Bronchial smooth muscle cell (primary cell): ENCODE results near the gene SMG6. TPM values are rescaled to one million over a fixed set of nuclear protein-coding genes. Genes with fewer than 3 reads are reported as not detected.

ENCODE experiments used
- total RNA-seq: library from RNA; depleted of rRNA; stranded (reverse); fragments of >200 nt; gene quantifications from 2 replicates; pipeline ENCODE4 v1.2.1, GENCODE V29; 2014

SMG6 gene
- total RNA-seq: 32.0 and 33.2 TPM in 2 replicates

DNA sequence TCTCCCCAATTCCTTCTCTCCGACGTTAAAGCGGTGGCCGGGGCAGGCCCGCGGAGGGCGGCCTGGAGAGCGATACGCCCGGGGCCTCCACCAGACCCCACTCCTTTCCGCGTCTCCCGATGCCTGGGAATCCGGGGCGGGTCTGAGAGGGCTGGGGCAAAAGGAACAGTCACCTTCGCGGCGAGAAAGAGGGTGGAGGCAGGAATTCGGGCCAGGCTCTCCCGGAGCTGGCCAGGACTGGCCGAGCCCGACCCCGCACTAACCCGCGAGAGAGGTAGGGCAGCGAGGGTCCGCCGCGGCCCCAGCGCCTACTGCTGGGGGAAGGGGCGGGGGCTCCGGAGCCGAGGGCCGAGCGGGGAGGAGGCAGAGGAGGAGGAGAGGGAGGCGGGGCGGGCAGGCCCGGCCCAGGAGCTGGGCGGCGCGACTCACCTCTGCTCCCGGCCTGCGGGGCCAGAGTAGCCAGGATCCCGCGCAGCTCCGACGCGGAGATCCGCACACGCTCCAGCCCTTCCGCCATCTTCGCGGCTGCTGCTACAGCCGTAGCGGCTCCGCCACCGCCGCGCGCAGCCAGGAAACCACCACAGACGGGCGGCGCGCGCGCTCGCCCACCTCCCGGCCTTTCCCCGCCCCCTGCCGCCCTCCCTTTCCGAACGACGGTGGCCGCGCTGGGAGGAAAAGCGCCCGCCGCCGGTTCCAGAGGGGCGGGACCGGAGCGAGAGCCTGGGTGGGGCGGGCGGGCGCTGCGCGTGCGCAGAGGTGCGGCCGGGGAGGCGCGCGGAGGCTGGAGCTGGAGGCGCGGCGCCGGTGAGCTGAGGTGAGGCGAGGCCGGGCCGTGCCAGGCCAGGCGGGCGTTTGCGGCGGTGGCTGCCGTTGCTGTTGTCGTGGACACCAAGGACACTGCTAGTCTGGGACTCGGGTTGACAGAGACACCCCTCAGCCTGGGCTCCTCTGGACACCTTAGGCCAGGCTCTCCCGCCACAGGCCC is at the start of gene SMG6, which contains the start of gene SRR:
SMG6 (minus strand) TSS at position 582 of the 985 bp plus-strand sequence; CDS start at position 517, 65 bp downstream.
SRR (plus strand) TSS at position 747 of the 985 bp plus-strand sequence. CDS start 11,611 bp downstream, outside the sequence.

DNA sequence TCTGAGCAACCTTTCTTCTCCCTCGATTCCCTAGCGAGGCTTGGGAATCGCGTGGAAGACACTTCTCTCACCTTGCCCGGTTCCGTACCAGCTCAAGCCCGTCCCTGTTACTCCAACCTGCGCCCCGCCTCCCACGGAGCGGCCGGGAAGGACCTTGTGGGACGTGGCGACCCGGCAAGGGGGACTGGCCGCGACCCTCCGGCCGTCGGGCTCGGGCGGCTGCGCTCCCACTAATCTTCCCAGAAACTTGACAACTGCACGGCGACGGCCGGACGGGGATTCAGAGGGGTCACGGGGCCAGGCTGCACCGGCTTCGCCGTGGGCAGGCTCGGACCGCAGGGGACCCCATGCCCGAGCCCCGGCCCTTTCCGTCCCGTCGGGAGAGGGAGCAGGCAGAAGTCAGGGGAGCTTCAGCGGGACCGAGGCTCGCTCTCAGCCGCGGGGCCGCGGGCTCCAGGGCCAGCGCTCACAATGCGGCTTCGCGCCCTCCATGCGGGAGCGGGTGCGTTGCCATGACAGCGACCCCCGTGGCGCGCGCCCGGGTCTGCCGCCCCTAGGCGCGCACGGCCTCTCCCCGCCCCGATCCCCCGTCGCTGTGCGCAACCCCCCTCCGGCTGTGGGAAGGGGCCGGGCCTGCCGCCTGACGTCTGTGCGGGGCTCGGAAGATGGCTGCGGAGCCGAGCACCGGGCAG is 33.4 kb upstream of the SMG6 start, which contains the start of gene SGSM2:
SGSM2 (plus strand) TSS at position 650 of the 692 bp plus-strand sequence. CDS start 188 bp downstream, outside the sequence.

DNA sequence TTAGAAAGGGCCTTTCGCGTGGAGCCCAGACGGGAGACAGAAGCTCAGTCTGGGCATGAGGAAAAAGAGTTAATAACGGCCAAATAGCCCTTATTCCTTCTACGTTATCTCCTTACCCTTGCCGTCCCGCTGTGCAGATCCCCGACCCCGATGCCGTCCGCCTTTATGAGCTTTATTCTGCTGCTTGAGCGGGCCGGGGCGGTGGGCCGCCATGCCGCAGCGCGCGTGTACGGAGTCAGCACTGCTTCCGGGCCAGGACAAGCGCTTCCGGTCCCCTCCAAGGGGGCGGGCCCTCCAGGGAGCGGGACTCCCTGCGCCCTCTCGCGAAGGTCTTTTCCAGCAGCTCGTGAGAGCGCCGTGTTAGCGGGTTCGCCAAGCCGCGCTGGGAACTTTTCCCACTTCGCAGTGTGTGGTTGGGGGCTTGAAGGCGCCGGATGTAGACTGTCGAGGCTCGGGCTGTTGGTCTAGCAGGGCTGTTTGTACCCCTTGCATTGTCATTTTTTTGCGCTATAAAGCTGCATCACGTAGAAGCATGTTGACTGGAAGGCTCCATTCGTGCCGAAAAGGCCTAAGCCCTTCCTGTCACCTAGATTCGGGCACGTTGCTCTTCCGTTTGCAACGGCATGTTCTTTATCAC is 32.7 kb upstream of the SMG6 start, which contains the start of gene TSR1:
TSR1 (minus strand) TSS at position 243 of the 637 bp plus-strand sequence; CDS start at position 213, 30 bp downstream.

DNA sequence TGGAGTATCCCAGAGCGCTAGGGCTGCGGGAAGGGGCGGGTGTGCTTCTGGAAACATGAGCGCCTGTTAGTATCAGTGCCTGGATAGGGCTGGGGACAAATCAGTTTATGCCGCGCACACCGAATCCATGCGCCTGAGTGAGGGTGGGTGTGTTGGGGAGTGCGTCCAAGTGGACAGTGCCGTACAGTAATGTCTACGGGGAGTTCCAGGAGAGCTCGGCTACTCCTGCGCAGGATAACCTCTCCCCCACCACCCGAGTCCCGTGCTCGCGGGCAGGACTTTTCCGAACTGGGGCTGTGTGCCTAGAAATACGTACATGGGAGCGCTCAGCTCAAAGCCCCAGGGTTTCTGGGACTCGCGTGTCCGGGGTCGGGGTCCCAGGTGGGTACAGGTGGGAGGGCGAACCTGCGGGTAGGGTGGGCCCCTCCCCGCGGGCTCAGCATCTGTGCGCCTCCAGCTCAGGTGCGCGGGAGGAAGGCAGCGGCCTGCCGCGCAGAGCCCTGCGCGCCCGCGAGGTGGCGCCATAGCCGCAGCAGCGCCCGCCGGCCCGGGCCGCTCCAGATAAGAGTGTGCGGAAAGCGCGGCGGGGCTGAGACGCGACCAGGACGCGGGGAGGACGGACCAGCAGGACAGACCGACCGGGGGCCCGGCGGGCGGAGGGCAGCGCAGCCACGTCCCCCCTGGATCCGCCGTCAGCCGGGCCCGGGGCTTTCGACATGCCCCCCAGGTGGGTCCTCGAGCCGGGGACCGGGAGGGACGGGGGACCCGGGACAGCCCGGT is 248.9 kb downstream of the SMG6 start, which contains the start of gene HIC1:
HIC1 (plus strand) TSS at position 592 of the 780 bp plus-strand sequence. CDS start 1,588 bp downstream, outside the sequence.

DNA sequence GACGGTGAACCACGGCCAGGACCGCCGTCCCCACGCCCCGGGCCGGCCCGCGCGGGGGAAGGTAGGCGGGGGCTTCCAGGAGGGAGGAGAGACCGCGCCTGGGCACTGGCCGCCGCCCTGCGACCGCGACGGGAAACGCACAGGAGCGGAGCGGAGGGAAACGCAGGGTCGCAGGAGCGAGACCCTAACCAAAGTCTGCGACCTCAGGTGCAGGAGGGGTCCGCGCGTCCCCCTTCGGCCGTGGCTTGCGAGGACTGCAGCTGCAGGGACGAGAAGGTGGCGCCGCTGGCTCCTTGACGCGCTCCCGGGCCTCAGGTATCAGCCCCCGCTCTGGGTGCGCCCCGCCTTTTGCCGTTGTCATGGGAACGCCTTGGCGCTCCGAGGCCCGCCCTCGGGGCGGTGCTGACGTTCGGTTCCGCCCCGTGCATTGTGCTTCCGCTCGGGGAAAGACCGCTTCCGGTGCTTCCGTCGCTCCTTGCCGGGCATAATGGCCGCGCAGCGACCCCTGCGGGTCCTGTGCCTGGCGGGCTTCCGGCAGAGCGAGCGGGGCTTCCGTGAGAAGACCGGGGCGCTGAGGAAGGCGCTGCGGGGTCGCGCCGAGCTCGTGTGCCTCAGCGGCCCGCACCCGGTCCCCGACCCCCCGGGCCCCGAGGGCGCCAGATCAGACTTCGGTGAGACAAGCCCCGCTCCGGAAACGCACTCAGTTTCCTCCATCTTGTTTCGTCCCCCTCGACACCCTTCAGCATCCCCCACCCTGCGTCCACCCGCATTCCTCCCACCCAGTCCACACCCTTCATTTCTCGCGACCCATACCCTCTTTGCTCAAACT is 261.8 kb downstream of the SMG6 start, which contains the start of gene OVCA2:
OVCA2 (plus strand) TSS at position 462 of the 829 bp plus-strand sequence; CDS start at position 488, 26 bp downstream.

DNA sequence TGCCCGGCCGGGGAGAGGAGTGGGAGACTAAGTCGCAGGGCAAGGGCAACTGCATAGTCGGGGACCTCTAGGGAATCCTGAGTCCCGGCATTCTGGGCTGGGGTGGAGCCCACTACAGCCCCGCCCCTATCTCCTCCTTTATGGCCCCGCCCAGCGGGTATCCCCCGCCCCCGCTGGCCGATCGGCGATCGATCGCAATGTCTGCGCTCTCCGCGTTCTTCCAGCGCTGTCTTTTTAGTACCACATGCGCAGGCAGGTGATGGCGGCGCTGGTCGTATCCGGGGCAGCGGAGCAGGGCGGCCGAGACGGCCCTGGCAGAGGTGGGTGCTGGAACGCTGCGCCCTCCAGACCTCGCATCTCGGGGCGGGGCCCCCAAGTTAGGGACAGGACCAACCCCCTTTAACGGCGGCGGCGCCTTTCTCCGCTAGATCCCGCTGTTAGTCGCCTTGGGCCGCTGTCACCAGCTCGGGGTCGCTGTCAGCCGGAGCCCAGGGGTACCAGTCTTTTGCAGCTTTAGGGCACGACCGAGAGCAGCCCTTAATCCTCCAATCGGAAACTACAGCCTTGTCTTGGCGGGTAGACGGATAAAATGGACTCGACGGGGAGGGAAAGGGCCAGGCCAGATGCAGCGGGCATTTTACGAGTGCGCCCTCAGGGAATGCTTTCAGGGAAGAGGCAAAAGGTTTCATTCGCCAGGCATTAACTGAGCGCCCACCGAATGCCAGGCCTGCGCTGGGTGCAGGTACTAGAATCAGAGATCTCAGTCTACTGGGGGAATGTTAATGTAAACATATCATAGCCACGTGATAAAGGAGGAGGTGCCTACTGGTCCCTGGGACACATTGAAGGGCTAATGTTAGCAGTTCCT is 273.4 kb downstream of the SMG6 start, which contains the start of gene DPH1:
DPH1 (plus strand) TSS at position 243 of the 868 bp plus-strand sequence; CDS start at position 260, 17 bp downstream.

DNA sequence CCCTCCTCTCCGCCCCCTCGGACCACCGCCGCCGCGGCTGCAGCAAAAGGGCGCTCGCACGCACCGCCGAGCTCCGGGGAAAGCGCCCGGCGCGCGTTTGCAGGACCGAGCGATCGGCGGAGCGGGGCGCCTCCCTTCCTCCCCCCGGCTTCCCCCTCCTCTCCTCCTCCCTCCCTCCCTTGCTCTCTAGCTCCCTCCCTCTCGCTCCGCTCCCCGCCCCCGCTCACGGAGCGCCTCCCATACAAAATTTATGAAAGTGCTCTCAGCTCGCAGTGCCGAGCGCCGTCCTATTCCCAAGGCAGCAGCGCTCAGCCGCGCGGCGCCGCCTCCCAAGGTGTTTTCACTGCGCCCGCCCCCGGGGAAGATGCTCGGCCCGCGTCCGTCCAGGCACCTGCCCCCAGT is 278.4 kb downstream of the SMG6 start, which contains the start of gene RTN4RL1:
RTN4RL1 (minus strand) TSS at position 115 of the 402 bp plus-strand sequence. CDS start 469 bp downstream, outside the sequence.

Other genes with a start within 250 kb of the SMG6 start
- gene HIC1, start 248.7 kb downstream of the SMG6 start, total RNA-seq: 32.2 and 32.5 TPM in 2 replicates
- gene SRR, start 165 bp upstream of the SMG6 start, total RNA-seq: 18.0 and 18.7 TPM in 2 replicates
- gene TSR1, start 32.7 kb upstream of the SMG6 start, total RNA-seq: 32.5 and 39.8 TPM in 2 replicates
- 34.7 and 51.5 TPM in 2 replicates for gene SGSM2, start 33.7 kb upstream of the SMG6 start, total RNA-seq
- 7.4 and 11.8 TPM in 2 replicates for gene MNT, start 97.3 kb upstream of the SMG6 start, total RNA-seq
- gene METTL16, start 208.1 kb upstream of the SMG6 start, total RNA-seq: 8.6 and 10.4 TPM in 2 replicates